Adrenal gland (tissue), 5 donors: ENCODE data around the gene PPP1R9B.

Experiments
- CTCF ChIP-seq, 6 experiments: fragments of 450-650 bp in 4 of 6; fragments of 200-600 bp in 2 of 6; sonication (generic) in 1 of 6; IDR thresholded peaks; 1 replicate in 5 of 6; 2 replicates in 1 of 6; pipeline versions ENCODE4 v1.5.1 to v1.8.0; 2016 to 2021; ENCODE audit warnings: antibody characterized with exemption in 6 of 6, mild to moderate bottlenecking in 2 of 6, moderate library complexity in 1 of 6
- POLR2A ChIP-seq, 2 donors: fragments of 450-650 bp; IDR thresholded peaks; one replicate each; pipeline ENCODE4 v1.6.1; 2017; ENCODE audit warnings: antibody characterized with exemption in 2 of 2, mild to moderate bottlenecking in 2 of 2, moderate library complexity in 1 of 2
- donor health status: DM: no; HTN: no; CAD: no.

- TF ChIP-seq POLR2A (IDR thresholded peaks at IDR 0.05) (no peak), CTCF (IDR thresholded peaks at IDR 0.05) (no peak)
Observed at GRCh38 chr17:50100480-50100883, 50.0 kb downstream of the PPP1R9B start.
